Left kidney (tissue), 2 donors: Measurements from ENCODE around the gene DCAF4. TPM values are rescaled to one million over a fixed set of nuclear protein-coding genes. Genes with fewer than 3 reads are reported as not detected.

ENCODE experiments used
- DNase-seq: peaks from one replicate; pipeline ENCODE4 v3.0.0-alpha.2; 2013
- polyA plus RNA-seq: library from polyadenylated mRNA; unstranded; fragments of 120-200 nt; gene quantifications from one replicate; pipeline ENCODE4 v1.2.1, GENCODE V29; 2013; ENCODE audit not compliant: insufficient read length

Gene DCAF4
- polyA plus RNA-seq, 1 donor = 19.6 TPM

DNA sequence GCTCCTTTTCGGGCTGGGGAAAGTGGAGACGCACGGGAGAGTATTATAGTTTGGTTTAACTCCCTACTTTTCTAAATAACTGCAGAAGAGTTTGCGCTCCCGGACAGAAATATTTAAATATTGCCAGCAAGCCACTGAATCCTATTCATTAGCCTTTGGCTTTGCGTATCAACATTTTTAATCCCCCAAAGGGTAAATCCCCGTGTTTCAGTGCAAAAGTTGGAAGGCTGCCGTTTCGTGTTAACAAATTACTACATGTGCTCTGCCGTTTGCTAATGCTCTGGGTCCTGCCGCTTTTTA lies 32.0 kb upstream of the DCAF4 start:
- DNase-seq = no peak

DNA sequence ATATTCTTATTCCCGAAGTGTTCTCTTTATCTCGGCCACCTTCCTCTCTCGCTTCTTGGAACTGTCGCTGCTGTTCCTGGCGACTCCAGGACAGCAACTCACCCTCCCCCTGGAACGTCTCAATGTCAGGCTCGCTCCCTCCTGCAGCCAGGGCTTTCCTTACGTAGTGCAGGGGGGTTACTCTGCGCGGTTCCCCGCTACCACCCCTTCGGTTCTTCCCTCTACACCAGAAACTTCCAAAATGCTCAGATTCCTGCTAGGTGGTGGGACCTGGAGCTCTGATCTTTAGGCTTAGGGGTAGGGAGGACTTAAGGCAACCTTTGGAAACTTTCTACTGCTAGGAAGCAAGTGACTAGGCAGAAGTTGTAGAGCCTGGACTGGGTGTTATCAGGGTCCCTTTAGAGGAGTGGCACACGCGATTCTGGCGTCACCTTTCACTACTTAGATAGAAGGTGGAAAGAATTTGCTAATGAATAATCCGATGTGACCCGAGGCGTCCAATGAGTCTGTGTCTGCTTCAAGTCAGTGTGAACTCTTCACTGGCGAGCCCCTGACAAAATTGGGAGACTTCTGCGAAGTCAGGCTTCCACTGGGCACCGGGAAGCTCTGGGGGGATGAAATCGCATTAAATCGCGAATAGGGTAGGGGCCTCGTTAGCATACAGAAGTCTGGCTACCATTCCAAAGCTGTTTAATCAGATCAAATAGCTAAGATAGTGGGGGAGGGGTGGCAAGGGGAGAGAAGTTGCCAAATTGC lies 31.5 kb upstream of the DCAF4 start:
- DNase-seq = no peak

DNA sequence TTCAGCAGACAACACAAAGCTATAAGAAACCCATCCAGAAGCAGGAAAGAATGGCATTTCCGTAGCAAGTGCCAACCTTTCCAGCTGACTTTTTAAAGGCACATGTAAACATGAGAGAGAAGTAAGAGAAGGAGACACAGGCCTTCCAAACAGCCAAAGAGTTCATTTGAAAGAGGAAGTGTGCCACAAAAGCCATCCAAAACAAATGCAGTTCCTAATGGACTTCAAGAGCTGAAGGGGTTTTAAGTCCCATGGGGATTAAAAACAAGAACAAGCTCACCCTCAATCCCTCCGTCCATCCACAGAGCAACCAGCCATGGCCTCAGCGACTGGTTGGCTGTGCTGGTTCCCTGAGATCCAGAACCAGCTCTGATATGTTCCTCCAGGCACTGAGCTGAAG lies 27.8 kb upstream of the DCAF4 start:
- DNase-seq = no peak

DNA sequence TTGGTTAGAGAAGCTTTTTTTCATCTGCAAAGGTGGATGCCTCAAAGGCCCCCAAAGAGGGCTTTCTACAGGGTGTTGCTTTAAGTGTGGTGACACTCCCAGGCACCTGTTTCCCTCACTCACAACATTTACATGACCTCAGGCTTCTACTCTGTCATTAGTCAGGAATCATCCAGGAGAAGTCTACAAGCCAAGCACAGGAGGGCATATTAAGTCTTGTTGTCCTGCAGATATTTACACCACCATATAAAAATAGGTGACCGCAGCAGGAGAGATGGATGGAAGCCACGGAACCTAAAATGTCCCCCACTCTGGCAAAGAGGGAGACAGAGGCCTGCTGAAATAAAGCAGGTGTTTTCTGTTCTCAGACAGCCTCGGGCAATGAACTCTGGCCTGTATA lies 24.9 kb upstream of the DCAF4 start:
- DNase-seq = no peak

DNA sequence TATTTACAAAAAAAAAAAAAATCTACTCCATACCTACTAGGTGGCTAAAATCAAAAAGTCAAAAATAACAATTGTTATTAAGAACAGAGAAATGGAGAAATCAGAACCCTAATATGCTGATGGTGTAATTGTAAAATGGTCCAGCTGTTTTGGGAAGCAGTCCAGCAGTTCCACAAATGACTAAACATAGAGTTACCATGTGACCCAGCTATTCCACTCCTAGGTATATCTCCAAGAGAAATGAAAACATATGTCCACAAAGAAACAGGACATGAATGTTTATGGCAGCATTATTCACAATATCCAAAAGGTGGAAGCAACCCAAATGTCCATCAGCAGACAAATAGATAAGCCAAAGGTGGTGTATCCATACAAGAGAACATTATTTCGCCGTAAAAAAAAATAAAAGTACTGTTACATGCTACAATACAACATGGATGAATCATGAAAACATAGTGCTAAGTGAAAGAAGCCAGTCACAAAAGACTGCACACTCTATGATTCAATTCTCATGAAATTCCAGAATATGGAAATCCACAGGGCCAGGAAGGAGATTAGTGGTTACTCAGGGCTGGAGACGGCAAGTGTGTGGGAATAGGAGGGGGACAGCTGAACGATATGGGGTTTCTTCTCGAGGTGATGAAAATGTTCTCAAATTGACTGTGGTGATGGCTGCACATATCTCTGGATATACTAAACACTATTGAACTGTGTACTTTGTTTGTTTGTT lies 23.3 kb upstream of the DCAF4 start:
- no peak for DNase-seq

DNA sequence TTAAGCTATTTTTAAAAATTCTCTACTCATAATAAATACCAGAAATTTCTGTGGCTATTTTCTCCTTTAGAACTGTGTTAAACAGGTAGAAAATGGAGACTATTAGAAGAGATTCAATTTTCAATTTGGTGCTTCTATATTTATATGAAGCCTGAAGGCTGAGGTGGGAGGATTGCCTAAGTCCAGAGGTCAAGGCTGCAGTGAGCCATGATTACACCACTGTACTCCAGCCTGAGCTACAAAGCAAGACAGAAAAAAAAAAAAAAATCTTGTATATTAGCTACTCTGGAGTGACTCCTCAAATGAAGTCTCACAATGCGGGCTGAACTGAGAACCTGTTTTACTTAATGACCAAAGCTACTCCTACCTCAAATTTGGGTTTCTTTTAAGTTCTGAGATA lies 22.5 kb upstream of the DCAF4 start:
- no peak for DNase-seq

DNA sequence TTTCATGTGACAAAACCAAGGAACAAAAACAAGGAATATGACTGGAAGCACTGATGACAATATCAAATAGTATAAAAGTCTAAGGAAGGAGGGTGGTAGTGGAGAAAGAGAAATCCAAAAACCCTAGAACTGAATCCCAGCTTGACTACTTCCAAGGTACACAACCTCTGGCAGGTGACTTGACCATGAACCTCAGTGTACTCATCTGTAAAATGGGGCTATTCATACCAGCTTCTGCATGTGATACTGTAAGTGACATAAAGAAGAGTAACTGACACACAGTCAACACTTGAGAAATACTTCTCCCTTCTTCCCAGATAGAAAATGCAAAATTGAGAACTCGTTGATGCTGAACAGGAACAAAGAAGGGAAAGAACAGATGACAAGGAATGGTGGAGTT lies 22.0 kb upstream of the DCAF4 start:
- no peak for DNase-seq

DNA sequence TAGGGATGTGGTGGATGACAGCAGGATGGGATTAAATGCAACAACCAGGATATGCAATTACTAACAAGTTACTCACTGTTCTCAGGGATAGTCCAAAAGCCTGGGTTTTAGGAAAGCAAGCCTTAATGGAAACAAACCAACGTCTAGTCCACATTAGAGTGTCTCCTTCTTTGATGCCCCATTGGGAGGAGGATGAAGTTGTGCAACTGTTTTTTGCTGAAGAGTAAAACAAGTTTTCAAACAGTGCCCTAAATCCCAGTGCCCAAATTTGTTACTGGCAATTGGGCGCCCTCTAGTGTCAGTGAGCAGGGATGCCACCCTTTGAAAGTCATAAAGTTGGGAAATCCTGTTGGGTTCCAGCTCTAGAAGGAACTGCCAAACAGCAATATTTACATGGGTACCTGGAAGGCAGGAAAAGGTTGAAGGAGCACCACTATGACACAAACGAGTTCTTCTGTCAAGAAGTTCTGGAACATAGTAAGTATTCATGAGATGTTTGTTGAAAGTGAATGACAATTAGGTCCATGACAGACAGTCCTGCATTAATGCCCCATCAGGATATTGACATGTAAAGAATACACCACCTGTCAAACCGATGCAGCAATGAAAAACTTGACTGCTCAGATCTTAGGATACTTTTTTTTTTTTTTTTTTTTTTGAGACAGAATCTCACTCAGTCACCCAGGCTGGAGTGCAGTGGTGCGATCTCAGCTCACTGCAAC lies 21.3 kb upstream of the DCAF4 start:
- no peak for DNase-seq

DNA sequence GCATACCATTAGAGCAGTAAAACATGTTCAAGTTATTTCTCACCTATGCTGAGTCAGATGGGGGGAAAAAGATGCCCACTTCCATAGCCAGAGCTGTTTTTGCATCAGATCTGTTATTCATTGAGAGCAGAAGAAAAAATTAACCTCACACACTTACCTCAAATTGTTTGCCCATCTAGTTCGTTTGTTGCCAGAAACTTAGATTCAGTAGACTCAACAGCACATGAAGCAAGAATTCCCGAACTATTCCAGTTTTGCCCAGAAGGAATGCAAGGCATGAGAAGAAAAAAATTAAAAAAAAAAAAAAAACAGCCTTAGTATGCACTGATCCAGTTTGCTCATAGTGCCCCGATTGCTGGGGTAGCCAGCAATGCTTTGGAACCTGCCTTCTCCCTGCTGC lies 19.9 kb upstream of the DCAF4 start:
- no peak for DNase-seq

DNA sequence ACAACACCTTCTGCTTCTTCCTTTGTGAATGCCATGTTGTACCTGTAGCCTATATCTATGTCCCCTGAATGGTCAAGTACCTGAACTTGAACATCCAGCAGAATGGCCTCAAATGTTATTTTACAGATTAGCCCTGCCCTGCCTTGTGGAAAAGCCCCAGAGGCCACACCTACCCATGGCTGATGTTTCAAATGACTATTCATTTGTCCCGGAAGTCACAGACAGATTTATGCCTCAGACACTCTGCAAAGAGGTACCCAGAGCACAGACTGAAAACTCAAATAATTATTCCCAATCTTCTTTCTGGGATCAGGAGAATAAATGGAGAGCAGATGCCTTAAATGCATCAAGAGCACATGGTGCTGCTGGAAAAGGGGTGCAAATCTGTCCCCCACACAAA lies 19.4 kb upstream of the DCAF4 start:
- DNase-seq = no peak

DNA sequence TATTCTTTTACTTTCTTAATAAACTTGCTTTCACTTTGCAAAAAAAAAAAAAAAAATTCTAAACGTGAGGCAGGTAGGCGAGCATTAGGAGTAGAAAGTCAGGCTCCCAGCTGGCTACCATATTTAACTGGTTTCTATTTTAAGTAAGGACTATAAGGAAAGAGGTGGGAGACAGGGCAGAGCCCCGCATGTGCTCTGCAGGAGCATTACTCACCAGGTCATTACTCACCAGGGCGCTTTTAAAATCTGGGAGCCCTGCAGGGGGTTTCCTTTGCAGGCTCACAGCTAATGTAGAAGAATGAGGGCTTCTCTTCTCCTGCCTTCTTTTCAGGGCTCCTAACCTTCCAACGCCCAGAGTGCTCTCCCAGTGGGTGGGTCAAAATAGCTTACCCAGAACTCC lies 18.4 kb upstream of the DCAF4 start:
- no peak for DNase-seq

DNA sequence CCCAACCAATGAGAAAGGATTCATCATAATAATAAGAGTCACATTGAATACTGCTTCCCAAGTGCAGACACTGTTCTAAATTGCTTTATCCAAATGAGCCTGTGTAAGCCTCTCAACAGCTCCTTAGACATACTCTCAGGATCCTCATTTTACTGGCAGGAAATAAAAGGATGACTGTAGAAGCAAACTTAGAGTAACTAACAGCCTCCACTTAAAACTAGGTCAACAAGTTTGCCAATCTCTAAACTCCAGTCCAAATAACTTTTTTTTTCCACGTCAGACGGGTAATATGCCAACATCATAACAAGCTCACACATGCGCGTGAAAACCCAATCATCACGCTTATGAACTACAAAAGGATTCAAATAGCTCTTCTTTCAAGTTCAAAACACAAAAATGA lies 17.1 kb upstream of the DCAF4 start:
- DNase-seq = no peak

DNA sequence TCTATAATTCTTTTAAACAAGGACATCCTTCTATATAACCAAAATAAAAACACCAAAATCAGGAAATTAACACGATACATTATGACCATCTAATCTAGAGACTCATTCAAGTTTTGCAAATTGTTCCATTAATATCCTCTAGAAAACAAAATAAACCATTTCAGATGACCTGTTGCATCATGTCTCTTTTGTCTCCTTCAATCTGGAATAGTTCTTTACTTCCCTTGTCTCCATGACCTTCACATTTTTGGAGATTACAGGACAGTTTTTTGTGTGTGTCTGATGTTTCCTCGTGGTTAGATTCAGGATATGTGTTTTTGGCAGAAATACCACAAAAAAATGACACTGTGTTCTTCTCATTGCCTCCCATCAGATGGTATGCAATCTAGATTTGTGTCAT lies 12.5 kb upstream of the DCAF4 start:
- no peak for DNase-seq

DNA sequence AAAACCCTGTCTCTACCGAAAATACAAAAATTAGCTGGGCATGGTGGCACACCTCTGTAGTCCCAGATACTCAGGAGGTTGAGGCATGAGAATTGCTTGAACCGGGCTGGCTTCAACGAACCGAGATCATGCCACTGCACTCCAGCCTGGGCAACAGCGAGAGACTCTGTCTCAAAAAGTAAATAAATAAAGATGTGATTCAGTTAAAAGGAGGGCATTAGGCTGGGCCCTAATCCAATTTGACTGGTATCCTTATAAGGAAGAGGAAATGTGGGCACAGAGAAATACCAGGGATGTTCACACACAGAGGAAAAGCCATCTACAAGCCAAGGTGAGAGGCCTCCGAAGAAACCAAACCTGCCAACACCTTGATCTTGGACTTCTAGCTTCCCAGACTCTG lies 10.1 kb upstream of the DCAF4 start:
- no peak for DNase-seq

DNA sequence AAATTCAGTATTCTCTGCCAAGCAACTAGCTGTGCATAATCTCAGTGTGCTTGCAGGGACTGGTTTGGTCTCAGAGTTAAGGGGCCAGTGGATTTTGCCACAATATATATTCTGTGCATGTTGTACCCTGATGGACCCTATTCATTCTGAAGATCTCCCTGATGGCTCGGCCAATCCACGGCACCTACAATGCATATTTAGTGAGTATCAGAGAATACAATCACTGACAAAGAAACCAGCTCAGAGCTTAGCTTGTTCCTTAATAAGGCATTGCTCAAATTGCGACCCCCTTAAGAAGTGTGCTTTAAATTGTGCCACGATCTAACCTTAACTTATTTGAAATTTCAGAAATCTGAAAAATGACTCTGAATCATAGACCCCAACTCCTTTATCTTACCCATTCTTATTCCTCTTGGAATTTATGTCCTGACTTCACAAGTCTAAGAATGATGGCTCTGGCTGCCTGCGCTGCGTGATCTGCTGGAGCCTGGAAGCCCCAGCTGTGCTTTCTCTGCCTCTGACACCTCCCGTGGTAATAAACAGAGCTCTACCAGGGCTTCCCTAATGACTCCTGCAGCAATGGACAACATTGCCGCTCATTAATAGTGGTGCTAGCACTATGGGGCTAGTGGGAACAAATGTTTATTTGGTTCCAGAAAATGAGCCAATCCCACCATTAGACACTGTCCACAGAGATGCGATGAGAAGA lies 9.0 kb upstream of the DCAF4 start:
- DNase-seq = no peak

DNA sequence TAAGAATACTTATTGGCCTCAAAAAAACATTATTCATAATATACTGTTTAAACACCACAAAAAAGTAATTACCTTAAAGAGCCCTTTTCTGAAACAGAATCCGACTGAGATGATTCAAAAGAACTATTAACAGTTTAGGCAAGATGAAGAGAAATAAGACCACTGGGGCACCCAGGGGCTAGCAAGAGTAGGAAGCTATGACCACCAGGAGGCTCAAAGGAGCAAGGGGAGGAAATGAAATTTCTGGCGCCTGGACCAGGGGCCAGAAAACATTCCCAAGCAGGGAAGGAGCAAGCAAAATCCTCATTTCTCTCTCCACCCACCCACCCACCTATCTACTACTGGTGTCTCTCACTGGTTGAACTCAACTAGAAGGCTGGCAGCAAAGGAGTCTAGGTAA lies 6.3 kb upstream of the DCAF4 start:
- no peak for DNase-seq

DNA sequence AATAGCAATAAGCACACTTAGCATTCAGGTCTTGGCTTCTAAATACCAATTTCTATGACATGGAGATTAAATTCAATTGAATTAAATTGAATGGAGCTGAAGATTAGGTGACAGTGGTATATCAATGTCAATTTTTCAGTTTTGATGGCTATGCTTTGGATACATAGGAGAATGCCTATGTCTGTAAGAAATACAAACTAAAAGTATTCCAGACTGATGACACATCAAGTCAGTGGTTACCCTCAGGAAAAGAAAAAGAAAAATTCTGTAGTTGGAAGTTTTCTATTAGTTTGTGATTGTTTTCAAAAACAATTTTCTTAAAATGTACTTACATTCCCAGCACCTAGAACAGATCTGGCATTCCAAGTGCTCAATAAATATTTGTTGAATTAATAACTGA lies 4.9 kb upstream of the DCAF4 start:
- DNase-seq = no peak

DNA sequence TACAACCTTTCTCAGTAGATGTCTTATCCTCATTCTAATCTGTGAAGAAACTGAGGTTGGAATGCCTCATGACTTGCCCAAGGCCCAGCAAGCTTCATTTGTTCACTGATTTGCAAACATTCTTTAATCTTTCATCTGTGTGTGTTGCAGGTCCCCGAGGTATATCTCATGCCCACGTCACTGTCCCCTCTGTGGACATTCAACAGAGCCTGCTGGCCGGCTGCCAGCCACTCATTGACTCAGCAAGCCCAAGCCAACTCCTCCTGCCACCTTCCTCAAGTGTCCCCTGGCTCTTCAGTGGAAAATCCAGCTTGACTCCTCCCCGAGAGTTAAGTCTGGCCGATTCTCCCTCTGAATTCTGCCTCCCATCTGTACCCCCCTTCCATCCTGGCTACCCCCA lies 1.9 kb upstream of the DCAF4 start:
- DNase-seq = no peak

DNA sequence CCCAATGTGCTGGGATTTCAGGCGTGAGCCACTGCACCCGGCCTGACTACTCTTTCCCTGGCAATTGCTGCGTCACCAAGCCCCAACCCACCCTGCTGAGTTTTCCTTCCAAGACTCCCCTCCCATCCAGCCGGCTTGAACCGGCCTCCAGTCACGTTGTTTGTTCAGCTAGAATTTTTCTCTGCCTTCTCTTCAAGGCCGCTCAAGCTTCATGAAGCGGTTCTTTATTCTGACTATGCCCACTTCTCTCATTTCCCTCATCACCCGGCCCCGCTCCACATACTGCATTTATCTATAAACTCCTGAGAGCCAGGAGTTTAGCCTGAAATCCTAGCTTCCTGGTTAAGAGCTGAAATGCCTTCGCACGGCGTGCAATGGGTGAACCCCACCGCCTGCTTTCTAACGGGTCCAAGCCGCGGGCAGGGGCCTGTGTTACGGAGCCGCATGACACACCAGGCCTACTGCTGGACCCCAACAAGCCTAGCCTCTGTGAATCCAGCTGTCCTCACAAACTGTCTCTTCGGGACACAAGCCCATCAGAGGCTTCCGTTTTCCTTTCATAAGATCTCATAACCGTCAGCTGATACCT lies 999 bp upstream of the DCAF4 start:
- DNase-seq = no peak

DNA sequence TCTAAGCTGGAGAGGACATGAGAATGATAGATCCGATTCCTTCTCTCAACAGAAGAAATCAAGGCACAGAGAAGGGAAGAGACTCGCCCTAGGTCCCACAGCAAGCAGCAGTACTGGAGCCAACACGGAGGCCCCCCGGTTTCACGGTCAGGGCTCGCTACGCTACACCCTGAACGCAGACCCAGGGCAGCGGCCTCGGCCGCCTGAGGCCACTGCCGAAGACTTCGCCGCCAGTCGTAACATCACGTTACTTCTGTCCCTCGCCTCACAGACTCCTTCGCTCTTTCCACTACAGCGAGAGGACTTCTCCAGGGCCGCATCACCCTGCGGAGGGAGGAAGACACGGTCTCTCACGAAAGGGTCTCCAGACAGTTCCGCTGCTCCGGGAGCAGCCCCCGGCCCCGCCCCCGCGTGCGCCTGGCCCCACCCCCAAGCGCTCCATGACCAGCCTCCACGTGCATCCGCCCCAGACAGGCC lies 411 bp upstream of the DCAF4 start:
- no peak for DNase-seq

DNA sequence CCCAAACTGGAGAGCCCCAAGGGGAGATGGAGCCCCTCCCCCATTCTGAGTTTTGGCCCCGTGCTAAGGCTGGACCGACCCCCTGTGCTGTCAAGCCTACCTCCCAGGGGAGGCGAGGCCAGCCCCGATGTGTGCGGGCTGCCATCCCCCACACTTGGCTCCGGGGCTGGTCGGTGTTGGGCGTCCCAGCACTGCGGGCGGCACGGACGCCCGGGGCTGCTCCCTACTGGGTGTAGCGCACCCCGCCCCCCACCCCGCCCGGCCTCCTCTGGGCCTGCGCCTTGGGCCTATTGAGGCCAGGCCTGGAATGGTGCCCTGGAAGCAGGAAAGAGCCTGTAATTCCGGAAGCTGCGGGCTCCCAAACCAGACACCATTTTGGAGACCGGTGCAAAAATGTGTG lies 2.6 kb downstream of the DCAF4 start:
- DNase-seq = no peak

DNA sequence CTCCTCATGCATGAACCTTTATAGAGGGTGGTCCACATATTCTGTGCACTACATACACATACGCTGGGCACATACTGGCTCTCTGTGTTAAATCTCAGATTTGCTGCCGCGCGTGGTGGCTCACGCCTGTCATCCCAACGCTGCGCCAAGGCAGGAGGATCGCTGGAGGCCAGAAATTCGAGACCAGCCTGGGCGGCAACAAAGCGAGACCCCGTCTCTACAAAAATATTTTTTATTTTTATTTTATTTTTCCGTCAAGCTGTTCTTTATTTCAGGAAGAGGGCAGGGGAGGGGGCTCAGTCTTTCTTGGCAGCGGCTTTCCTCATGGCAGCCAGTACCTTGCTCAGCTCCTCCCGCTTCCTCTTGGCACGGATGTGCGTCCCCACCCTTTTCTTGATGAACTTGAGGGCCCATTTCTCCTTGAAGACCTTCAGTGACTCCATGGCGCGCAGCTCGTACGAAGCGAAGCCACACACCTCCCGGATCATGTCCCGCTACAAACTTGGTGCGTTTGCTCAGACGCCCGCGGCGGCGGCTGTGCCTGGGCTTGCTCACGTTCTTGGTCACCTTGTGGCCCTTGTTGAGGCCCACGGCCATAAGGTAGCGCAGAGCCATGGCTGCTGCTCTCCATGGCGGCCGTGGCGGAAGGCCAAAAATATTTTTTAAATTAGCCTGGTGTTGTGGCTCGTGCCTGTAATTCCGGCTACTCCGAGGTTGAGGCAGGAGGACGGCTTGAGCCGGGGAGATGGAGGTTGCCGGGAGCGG lies 3.2 kb downstream of the DCAF4 start:
- no peak for DNase-seq
